Thyroid gland (tissue), 4 donors: ENCODE data around the gene THSD7A. TPM values are rescaled to one million over a fixed set of nuclear protein-coding genes. Genes with fewer than 3 reads are reported as not detected.

Source experiments
- DNase-seq, 2 donors: peaks; one replicate each; pipeline ENCODE4 v3.0.0-alpha.2; 2019
- H3K27ac ChIP-seq, 3 donors: fragments of 200-600 bp; sonication (generic); 1 replicate in 2 of 3; 2 replicates in 1 of 3; pipeline ENCODE4 v1.5.1; 2016 to 2019; ENCODE audit warnings: mild to moderate bottlenecking in 1 of 3, moderate library complexity in 1 of 3
- H3K27me3 ChIP-seq: fragments of 200-600 bp; sonication (generic); one replicate; pipeline ENCODE4 v1.5.1; 2019
- H3K36me3 ChIP-seq, 2 donors: fragments of 200-600 bp; sonication (generic); one replicate each; pipeline ENCODE4 v1.5.1; 2016 to 2019
- H3K4me1 ChIP-seq, 2 donors: fragments of 200-600 bp; sonication (generic); one replicate each; pipeline ENCODE4 v1.5.1; 2017 to 2019
- H3K4me3 ChIP-seq, 3 donors: fragments of 200-600 bp; sonication (generic); replicated peaks in 1 of 3; 1 replicate in 2 of 3; 2 replicates in 1 of 3; pipeline ENCODE4 v1.5.1; 2016; ENCODE audit warnings: mild to moderate bottlenecking in 1 of 3
- H3K9me3 ChIP-seq: fragments of 200-600 bp; sonication (generic); one replicate; pipeline ENCODE4 v1.5.1; 2017
- POLR2A ChIP-seq, 2 donors: fragments of 450-650 bp; IDR thresholded peaks; one replicate each; pipeline ENCODE4 v1.6.1; 2017; ENCODE audit warnings: antibody characterized with exemption in 2 of 2, mild to moderate bottlenecking in 2 of 2, moderate library complexity in 1 of 2
- WGBS, 2 donors: methylation state at CpG; one replicate each; pipeline ENCODE4 v1.1.5; 2017; 5-methylcytosine and 5-hydroxymethylcytosine counted together
- intact Hi-C: fragments of 100-400 bp; cut with DNase I; formaldehyde crosslinking; loops from one replicate; pipeline ENCODE4 v1.15.1; 2023
- total RNA-seq, 4 donors: library from RNA; depleted of rRNA; stranded (reverse); fragments of >200 nt; gene quantifications; one replicate each; pipeline ENCODE4 v1.2.3, GENCODE V29; 2016
- TF ChIP-seq, protein P1 (sequence below), 6 experiments: fragments of 200-600 bp in 3 of 6; fragments of 450-650 bp in 3 of 6; sonication (generic) in 3 of 6; IDR thresholded peaks; one replicate each; pipeline ENCODE4 v1.5.1; 2016 to 2019; ENCODE audit warnings: antibody characterized with exemption in 6 of 6, mild to moderate bottlenecking in 2 of 6, inconsistent platforms in 1 of 6, moderate library complexity in 1 of 6

THSD7A gene
- total RNA-seq, 4 donors from 2014 or later, result 4.2 to 6.1 (median 5.8) TPM

DNA sequence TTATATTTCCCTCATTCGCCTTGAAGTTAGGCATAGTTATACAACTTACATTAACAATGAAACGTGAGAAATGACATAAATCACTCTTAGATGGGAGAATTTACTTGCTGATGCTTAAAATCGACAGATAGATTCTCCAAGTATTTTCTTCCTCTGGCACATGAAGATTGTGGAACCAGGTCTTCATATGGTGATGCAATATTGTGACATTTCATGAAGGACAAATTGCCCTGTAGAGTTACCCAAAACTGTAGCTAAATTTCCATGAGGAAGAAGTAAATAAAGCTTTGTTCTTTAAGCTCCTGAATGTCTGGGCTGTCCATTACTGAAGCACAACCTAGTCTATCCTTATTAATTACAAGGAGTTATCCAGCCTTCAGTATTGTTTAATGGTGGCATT, 353.1 kb downstream of the THSD7A start:
- no peak for DNase-seq
- 97% methylated on average over 3 of the region's 3 CpGs for WGBS, 2 donors

DNA sequence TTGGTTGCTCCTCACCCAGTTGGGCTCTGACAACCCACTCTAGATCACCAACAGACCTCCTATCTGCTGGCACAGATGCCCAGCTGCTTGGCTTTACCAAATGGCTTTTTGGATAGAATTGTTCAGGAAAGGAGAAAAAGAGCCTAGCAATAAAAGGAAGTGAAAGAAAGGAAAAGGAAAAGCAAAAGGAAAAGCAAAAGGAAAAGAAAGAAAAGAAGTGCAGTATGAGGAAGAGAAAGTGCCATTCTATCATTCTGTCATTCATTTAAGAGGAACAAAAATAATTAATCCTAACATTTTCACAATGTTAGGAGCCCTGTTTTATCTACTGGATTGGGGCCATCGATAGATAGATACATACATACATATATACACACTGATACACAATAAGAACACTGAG, 353.6 kb downstream of the THSD7A start:
- Histone ChIP-seq H3K27ac (no peak overlapping the region), H3K4me1 (peaks cover 5 to 10% of the 10 kb centered on the region in 2 donors), H3K4me3 (no peak overlapping the region), H3K27me3 (no peaks in the 10 kb centered on the region), H3K36me3 (no peaks in the 10 kb centered on the region), H3K9me3 (no peaks in the 10 kb centered on the region)
- 87 to 96% methylated on average over 1 of the region's 1 CpG for WGBS, 2 donors
- TF ChIP-seq, protein P1, sequence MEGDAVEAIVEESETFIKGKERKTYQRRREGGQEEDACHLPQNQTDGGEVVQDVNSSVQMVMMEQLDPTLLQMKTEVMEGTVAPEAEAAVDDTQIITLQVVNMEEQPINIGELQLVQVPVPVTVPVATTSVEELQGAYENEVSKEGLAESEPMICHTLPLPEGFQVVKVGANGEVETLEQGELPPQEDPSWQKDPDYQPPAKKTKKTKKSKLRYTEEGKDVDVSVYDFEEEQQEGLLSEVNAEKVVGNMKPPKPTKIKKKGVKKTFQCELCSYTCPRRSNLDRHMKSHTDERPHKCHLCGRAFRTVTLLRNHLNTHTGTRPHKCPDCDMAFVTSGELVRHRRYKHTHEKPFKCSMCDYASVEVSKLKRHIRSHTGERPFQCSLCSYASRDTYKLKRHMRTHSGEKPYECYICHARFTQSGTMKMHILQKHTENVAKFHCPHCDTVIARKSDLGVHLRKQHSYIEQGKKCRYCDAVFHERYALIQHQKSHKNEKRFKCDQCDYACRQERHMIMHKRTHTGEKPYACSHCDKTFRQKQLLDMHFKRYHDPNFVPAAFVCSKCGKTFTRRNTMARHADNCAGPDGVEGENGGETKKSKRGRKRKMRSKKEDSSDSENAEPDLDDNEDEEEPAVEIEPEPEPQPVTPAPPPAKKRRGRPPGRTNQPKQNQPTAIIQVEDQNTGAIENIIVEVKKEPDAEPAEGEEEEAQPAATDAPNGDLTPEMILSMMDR (IDR thresholded peaks at IDR 0.05), result no peak
- no peak for TF ChIP-seq POLR2A (IDR thresholded peaks at IDR 0.05)
- intact Hi-C loops, result no loop called here
- no peak for DNase-seq

More for the DNA sequence above, 353.1 kb downstream of the THSD7A start:
- TF ChIP-seq, protein P1 (IDR thresholded peaks at IDR 0.05), result no peak
- no peak for TF ChIP-seq POLR2A (IDR thresholded peaks at IDR 0.05)
- intact Hi-C loops, result no loop called here
- Histone ChIP-seq H3K27ac (no peak overlapping the region), H3K27me3 (no peaks in the 10 kb centered on the region), H3K9me3 (no peaks in the 10 kb centered on the region), H3K4me3 (no peak overlapping the region), H3K36me3 (no peaks in the 10 kb centered on the region), H3K4me1 (peaks cover 5 to 9% of the 10 kb centered on the region in 2 donors)

DNA sequence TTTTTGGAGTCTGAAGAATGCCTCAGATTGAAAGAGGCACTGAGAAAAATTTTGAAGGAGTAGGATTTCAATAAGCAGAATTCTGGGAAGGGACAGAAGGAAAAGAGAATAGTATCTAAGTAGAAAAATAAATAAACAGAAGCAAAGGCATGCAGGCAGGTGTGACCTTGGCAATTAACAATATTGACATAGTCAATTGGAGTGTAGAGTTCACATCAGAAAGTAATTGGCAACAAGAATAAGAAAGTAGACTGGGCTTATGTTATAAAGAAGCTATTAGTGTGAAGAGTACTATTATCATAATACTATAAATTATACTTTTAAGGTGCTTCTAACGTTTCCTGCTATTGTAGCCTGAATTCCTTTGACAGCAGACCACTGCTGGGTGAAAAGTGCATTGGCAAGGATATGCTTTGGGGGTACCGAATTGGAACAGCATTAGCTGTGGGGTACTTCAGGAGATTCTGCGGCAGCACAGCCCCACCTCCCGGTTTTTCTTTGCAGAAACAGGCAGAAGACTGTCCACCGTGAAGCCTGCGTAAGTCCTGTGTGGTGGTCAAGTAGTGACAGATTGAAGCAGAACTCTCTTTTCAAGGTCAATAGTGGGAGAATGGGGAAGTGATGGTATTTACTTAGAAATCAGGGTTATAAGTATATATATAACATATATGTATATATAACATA, 357.0 kb downstream of the THSD7A start:
- Histone ChIP-seq H3K4me3 (no peak overlapping the region), H3K27ac (no peak overlapping the region), H3K27me3 (no peaks in the 10 kb centered on the region), H3K4me1 (peaks cover 5 to 10% of the 10 kb centered on the region in 2 donors), H3K36me3 (no peaks in the 10 kb centered on the region), H3K9me3 (no peaks in the 10 kb centered on the region)
- intact Hi-C loops, result no loop called here
- 33 to 46% methylated on average over 6 of the region's 6 CpGs for WGBS, 2 donors
- TF ChIP-seq POLR2A (IDR thresholded peaks at IDR 0.05), result no peak
- TF ChIP-seq, protein P1 (IDR thresholded peaks at IDR 0.05), result peak in 4 of 6 experiments; percentile 9 to 62 (median 46)
- DNase-seq, result peak; percentile 41 to 44

DNA sequence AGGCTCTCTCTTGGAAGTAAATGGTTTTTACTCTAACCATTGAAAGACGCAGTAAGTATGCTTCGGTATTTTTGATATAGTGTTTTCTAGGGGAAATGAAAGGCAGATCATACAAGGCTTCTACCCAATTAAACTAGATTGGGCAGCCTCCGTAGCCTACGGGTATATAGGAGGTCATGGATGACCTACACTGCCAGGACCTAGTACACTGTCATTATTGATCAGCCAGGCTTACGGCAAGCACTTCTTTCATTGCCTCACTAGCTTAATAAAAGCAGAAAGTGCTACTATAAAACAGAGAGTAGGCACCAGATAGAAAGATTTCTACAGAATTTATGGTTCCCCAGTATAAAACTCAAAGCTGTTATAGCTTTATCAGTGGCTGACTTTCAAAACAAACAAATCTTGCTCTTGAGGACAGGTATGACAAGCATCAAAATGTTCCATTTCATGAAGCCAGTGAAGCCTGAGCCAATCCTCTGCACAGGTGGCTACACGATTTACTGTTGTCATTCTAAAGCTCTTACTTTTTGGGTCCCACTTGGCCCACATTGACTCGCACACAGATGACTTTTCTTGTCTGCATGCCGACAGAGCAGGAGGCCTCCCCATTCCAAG, 358.1 kb downstream of the THSD7A start:
- intact Hi-C loops, result no loop called here
- peak; percentile 38 to 41 for DNase-seq
- H3K9me3 ChIP-seq, result no peaks in the 10 kb centered on the region
- H3K27me3 ChIP-seq, result no peaks in the 10 kb centered on the region
- H3K27ac ChIP-seq, result peak overlapping the region in 2 of 3 donors; percentile 8 to 42
- no peaks in the 10 kb centered on the region for H3K36me3 ChIP-seq
- TF ChIP-seq, protein P1 (IDR thresholded peaks at IDR 0.05), result no peak
- TF ChIP-seq POLR2A (IDR thresholded peaks at IDR 0.05), result no peak
- 39 to 57% methylated on average over 8 of the region's 8 CpGs for WGBS, 2 donors
- H3K4me3 ChIP-seq, result no peak overlapping the region
- H3K4me1 ChIP-seq, result peaks cover 5 to 10% of the 10 kb centered on the region in 2 donors

DNA sequence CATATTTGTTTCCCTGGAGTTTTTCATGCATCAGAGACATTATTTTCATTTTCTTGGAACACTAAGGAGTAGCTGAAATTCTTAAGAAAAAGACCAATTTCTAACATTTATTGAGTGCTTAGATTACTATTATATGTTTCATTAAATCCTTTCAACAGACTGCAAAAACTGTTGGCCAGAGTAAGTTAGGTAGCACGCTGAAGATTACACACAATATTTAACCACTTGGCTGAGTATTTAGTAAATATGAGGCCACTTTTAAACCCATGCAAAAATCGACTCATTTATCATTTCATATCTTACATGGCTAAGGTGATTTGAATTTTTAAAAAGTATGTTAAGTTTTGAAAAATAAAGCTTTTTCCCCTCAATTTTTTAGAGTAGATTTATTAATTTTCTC, 358.8 kb downstream of the THSD7A start:
- TF ChIP-seq, protein P1 (IDR thresholded peaks at IDR 0.05), result no peak
- no peak for TF ChIP-seq POLR2A (IDR thresholded peaks at IDR 0.05)
- no peak overlapping the region for H3K27ac ChIP-seq
- no peak overlapping the region for H3K4me3 ChIP-seq
- peaks cover 5 to 10% of the 10 kb centered on the region in 2 donors for H3K4me1 ChIP-seq
- intact Hi-C loops, result no loop called here
- H3K9me3 ChIP-seq, result no peaks in the 10 kb centered on the region
- no peaks in the 10 kb centered on the region for H3K36me3 ChIP-seq
- H3K27me3 ChIP-seq, result no peaks in the 10 kb centered on the region
- 86 to 89% methylated on average over 2 of the region's 2 CpGs for WGBS, 2 donors
- DNase-seq, result no peak
